Adrenal gland (tissue), 12 donors: ENCODE data around the gene MIGA2. TPM values are rescaled to one million over a fixed set of nuclear protein-coding genes. Genes with fewer than 3 reads are reported as not detected.
A peak's percentile ranks its signal among the peaks of the same experiment; 100 is the strongest.

Experiments
- DNase-seq, 7 donors: peaks; one replicate each; pipeline ENCODE4 v3.0.0-alpha.2; 2019 to 2020
- H3K27ac ChIP-seq, 5 donors: fragments of 200-600 bp; sonication (generic) in 4 of 5; 1 replicate in 3 of 5; 2 replicates in 2 of 5; pipeline versions ENCODE4 v1.5.1 to v1.8.0; 2016 to 2020; ENCODE audit warnings: mild to moderate bottlenecking in 1 of 5
- H3K27me3 ChIP-seq: fragments of 200-600 bp; 2 replicates; pipeline ENCODE4 v1.8.0; 2021
- H3K36me3 ChIP-seq, 2 donors: fragments of 200-600 bp; replicated peaks in 1 of 2; 1 replicate in 1 of 2; 2 replicates in 1 of 2; pipeline versions ENCODE4 v1.5.1 to v1.8.0; 2018 to 2022
- H3K4me1 ChIP-seq, 2 donors: fragments of 200-600 bp; replicated peaks in 1 of 2; 1 replicate in 1 of 2; 2 replicates in 1 of 2; pipeline versions ENCODE4 v1.5.1 to v1.8.0; 2018 to 2021
- H3K4me3 ChIP-seq, 4 donors: fragments of 200-600 bp; sonication (generic) in 3 of 4; one replicate each; pipeline ENCODE4 v1.5.1; 2016 to 2018
- H3K9me3 ChIP-seq, 3 donors: fragments of 200-600 bp; sonication (generic) in 1 of 3; replicated peaks in 1 of 3; 1 replicate in 2 of 3; 2 replicates in 1 of 3; pipeline versions ENCODE4 v1.5.1 to v1.8.0; 2016 to 2021
- POLR2A ChIP-seq, 2 donors: fragments of 450-650 bp; IDR thresholded peaks; one replicate each; pipeline ENCODE4 v1.6.1; 2017; ENCODE audit warnings: antibody characterized with exemption in 2 of 2, mild to moderate bottlenecking in 2 of 2, moderate library complexity in 1 of 2
- WGBS, 4 donors: extraction: QIAGEN DNeasy Blood & Tissue Kit in 2 of 4; methylation state at CpG; one replicate each; pipeline versions ENCODE4 v1.1.5 to v1.1.7; 2013 to 2017; 5-methylcytosine and 5-hydroxymethylcytosine counted together
- intact Hi-C, 2 donors: fragments of 100-400 bp; cut with DNase I; formaldehyde crosslinking; loops; one replicate each; pipeline versions ENCODE4 v1.14.1 to v1.15.0; 2022 to 2023
- polyA plus RNA-seq, 3 donors: library from polyadenylated mRNA; stranded (reverse); fragments of 200-250 nt in 2 of 3; fragments of 350-450 nt in 1 of 3; fragmentation: Illumina TruSeq in 1 of 3; extraction: RNeasy Lipid Tissue Mini Kit (QIAGEN cat#74804) in 1 of 3; gene quantifications; one replicate each; pipeline ENCODE4 v1.2.3, GENCODE V29; 2013 to 2014
- total RNA-seq, 9 donors: library from RNA; depleted of rRNA in 4 of 9; stranded (reverse); fragments of >200 nt in 4 of 9; fragments of 120-200 nt in 1 of 9; fragmentation: NEBNext Ultra II Directional in 1 of 9; extraction: Animal tissue kit (Norgen Biotek cat#: 25700) in 1 of 9; gene quantifications; one replicate each; pipeline versions ENCODE4 v1.1.0 to v1.2.4, GENCODE V29; 2013 to 2023
- TF ChIP-seq, protein P1 (sequence below), 6 experiments: fragments of 450-650 bp in 4 of 6; fragments of 200-600 bp in 2 of 6; sonication (generic) in 1 of 6; IDR thresholded peaks; 1 replicate in 5 of 6; 2 replicates in 1 of 6; pipeline versions ENCODE4 v1.5.1 to v1.8.0; 2016 to 2021; ENCODE audit warnings: antibody characterized with exemption in 6 of 6, mild to moderate bottlenecking in 2 of 6, moderate library complexity in 1 of 6
- donor health status: healthy with polysubstance abuse.
- donor health status: Bipolar disorder and iron deficiency.
- donor health status: DM: yes; HTN: yes; CAD: no.
- donor health status: DM: no; HTN: no; CAD: no.
- donor health status: DM: no; HTN: no; CAD: no.
- donor health status: DM: yes; HTN: yes; CAD: no.

The MIGA2 gene
- total and polyA plus RNA-seq, 12 donors, result 8.9 to 74.6 (median 43.7) TPM

DNA sequence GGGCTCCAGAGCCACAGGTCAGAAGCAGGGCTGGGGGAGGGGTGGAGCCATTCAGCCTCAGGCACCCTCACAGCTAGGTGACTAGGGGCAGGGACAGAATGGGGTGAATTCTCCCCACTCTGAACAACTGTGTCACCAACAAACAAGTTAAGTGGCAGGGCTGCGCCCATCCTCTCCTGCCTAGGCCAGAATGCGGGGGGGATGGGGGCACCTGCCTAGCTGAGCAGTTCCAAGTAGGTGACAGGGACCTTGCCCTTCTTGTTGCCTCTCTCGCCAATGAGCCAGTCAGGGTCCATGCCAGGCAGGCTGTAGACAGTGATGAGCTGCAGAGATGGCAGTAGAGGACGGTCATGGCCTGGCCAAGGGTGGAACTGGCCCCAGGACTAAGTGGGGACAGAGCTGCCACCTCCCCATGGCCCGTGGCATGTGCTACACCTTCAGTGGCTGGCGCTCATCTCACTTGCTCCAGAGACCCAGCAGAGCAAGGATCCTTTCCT lies 27.9 kb upstream of the MIGA2 start:
- Histone ChIP-seq H3K9me3 (no peaks in the 10 kb centered on the region), H3K27ac (peak overlapping the region in 1 of 5 donors; percentile 51), H3K4me3 (no peak overlapping the region), H3K4me1 (peaks cover 11 to 39% of the 10 kb centered on the region in 2 donors), H3K27me3 (no peaks in the 10 kb centered on the region), H3K36me3 (peaks cover 0 to 49% of the 10 kb centered on the region in 2 donors)
- intact Hi-C loops, result no loop called here
- TF ChIP-seq POLR2A (IDR thresholded peaks at IDR 0.05), result no peak
- TF ChIP-seq, protein P1, sequence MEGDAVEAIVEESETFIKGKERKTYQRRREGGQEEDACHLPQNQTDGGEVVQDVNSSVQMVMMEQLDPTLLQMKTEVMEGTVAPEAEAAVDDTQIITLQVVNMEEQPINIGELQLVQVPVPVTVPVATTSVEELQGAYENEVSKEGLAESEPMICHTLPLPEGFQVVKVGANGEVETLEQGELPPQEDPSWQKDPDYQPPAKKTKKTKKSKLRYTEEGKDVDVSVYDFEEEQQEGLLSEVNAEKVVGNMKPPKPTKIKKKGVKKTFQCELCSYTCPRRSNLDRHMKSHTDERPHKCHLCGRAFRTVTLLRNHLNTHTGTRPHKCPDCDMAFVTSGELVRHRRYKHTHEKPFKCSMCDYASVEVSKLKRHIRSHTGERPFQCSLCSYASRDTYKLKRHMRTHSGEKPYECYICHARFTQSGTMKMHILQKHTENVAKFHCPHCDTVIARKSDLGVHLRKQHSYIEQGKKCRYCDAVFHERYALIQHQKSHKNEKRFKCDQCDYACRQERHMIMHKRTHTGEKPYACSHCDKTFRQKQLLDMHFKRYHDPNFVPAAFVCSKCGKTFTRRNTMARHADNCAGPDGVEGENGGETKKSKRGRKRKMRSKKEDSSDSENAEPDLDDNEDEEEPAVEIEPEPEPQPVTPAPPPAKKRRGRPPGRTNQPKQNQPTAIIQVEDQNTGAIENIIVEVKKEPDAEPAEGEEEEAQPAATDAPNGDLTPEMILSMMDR (IDR thresholded peaks at IDR 0.05), result no peak
- DNase-seq, result no peak
- 79 to 84% (median 82%) methylated on average over 5 to 6 of the region's 6 CpGs; no CpG with 5 or more reads in 1 of the 4 donors for WGBS, 4 donors

DNA sequence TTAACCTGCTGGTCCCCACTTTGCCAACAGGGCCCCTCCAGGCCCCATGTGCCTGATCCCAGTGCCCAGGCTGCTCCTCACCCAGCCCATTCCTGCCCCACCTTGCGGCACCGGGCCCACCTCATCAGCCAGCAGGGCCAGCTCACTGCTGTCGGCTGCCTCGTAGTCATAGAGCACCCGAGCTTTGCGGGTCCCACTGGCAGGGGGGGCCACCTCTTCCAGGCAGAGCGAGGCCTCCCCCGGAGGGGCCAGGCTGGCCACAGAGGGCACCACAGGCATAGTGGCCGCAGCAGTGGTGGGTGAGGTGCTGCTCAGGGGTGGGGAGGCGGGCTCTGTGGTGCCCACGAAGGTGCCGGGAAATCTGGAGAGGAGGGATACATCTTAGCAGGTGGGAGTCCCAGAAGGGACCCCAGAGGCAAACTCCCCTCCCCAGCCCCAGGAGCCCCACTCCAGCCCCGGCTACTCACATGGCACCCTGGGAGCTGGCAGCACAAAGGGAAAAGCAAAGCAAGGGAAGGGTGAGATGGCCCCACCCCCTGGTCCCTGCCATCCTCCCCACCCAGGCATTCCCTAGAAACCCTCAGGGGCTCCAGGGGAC lies 27.3 kb upstream of the MIGA2 start:
- TF ChIP-seq, protein P1 (IDR thresholded peaks at IDR 0.05), result no peak
- TF ChIP-seq POLR2A (IDR thresholded peaks at IDR 0.05), result no peak
- H3K27ac ChIP-seq, result no peak overlapping the region
- H3K27me3 ChIP-seq, result no peaks in the 10 kb centered on the region
- no peaks in the 10 kb centered on the region for H3K9me3 ChIP-seq
- peaks cover 0 to 51% of the 10 kb centered on the region in 2 donors for H3K36me3 ChIP-seq
- DNase-seq, result no peak
- WGBS, 4 donors, result 82 to 100% (median 84%) methylated on average over 2 to 13 of the region's 13 CpGs
- H3K4me3 ChIP-seq, result no peak overlapping the region
- intact Hi-C loops, result no loop called here
- H3K4me1 ChIP-seq, result peaks cover 11 to 37% of the 10 kb centered on the region in 2 donors

DNA sequence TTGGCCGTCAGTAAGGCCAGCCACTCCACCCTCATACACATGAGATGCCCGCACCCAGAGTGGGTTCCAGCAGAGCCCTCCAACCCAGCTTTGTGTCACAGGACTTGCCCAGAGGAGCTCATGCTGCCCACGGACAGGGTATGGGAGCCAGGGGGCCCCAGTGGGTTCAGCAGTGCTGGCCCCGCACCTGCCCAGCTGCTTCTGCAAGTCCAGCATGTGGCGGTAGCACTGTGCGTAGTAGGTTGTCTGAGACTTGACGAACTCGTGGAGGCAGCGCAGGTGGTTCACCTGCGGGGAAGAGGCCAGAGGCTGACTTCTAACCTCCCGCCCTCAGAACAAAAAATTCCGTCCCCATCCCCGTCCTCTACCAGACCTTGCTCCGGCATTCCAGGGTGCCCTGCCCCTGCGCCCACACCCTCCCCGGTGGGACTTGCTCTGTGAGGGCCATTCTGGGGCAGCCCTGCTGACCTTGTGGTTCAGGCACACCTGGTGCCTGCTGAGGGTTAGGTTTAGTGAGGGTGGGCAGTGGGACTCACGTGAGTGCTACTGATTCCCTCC lies 26.8 kb upstream of the MIGA2 start:
- Histone ChIP-seq H3K4me3 (no peak overlapping the region), H3K27me3 (no peaks in the 10 kb centered on the region), H3K36me3 (peaks cover 0 to 57% of the 10 kb centered on the region in 2 donors), H3K27ac (no peak overlapping the region), H3K4me1 (peaks cover 11 to 32% of the 10 kb centered on the region in 2 donors), H3K9me3 (no peaks in the 10 kb centered on the region)
- 91 to 95% (median 92%) methylated on average over 8 to 17 of the region's 17 CpGs for WGBS, 4 donors
- intact Hi-C loops, result no loop called here
- no peak for DNase-seq
- TF ChIP-seq, protein P1 (IDR thresholded peaks at IDR 0.05), result no peak
- no peak for TF ChIP-seq POLR2A (IDR thresholded peaks at IDR 0.05)

DNA sequence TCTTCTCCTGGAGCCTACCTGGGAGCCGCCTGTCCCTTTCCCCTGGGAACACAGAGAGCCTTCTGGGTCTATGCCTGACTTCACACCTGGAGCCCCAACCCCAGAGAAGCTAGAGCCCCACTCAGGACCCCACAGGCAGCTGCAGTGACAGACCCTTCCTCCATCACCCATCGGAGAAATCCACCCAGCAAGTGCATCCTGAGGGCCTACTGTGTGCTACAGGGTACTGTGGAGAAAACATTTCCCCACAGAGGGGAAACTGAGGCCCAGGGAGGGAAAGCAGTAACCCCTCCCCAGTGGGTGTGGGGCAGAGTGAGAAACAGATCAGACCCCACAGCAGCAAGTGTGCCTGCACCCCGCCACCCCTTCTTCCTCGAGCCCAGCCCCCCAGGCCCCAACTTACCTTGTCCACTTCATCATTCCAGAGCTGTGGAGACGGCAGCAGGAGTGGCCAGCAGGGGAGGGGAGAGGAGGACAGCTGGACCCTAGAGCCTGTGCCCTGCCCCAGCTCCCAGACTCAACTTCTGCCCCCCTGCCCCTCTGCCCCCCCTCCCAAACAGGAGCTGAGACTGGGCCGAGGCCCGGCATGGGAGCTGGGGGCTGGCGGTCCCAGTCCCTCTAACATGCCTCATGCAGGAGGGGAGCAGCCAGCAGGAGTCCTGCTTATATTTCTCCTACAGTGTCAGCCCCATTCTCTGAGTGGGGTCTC lies 26.0 kb upstream of the MIGA2 start:
- DNase-seq, result no peak
- no peaks in the 10 kb centered on the region for H3K9me3 ChIP-seq
- no peak overlapping the region for H3K27ac ChIP-seq
- H3K4me1 ChIP-seq, result peaks cover 11 to 28% of the 10 kb centered on the region in 2 donors
- H3K4me3 ChIP-seq, result no peak overlapping the region
- peaks cover 0 to 56% of the 10 kb centered on the region in 2 donors for H3K36me3 ChIP-seq
- intact Hi-C loops, result no loop called here
- H3K27me3 ChIP-seq, result no peaks in the 10 kb centered on the region
- 87 to 96% (median 91%) methylated on average over 2 to 8 of the region's 8 CpGs for WGBS, 4 donors
- no peak for TF ChIP-seq POLR2A (IDR thresholded peaks at IDR 0.05)
- TF ChIP-seq, protein P1 (IDR thresholded peaks at IDR 0.05), result no peak
